ENCODE results near the gene NOP58.

GRCh38 chr2:202335791-202336467 is 70.4 kb downstream of the NOP58 start:
- no peak for TF ChIP-seq CTCF (IDR thresholded peaks at IDR 0.05)
- no peak for TF ChIP-seq POLR2AphosphoS5 (IDR thresholded peaks at IDR 0.05)
